Neuronal stem cell (in vitro differentiated cells): ENCODE data around the gene MN1.

Experiments used
- DNase-seq: peaks from one replicate; pipeline ENCODE4 v3.0.0-alpha.2; 2013; ENCODE audit warnings: low spot score
- H2AFZ ChIP-seq: one replicate; pipeline ENCODE4 v1.6.1; 2013; ENCODE audit warnings: mild to moderate bottlenecking, low read length, inconsistent platforms
- H2AK5ac ChIP-seq: 2 replicates; pipeline ENCODE4 v1.6.1; 2013; ENCODE audit warnings: low read depth, mild to moderate bottlenecking, inconsistent platforms, low read length, moderate library complexity, mixed read lengths
- H2BK120ac ChIP-seq: 2 replicates; pipeline ENCODE4 v1.6.1; 2013; ENCODE audit warnings: low read depth, mild to moderate bottlenecking, inconsistent platforms, low read length, moderate library complexity, mixed read lengths
- H2BK12ac ChIP-seq: one replicate; pipeline ENCODE4 v1.6.1; 2013; ENCODE audit warnings: low read length, inconsistent platforms
- H2BK15ac ChIP-seq: 2 replicates; pipeline ENCODE4 v1.6.1; 2013; ENCODE audit warnings: mild to moderate bottlenecking, low read length, inconsistent platforms, mixed read lengths
- H2BK5ac ChIP-seq: one replicate; pipeline ENCODE4 v1.6.1; 2013; ENCODE audit warnings: inconsistent platforms, mild to moderate bottlenecking, low read length, moderate library complexity
- H3K14ac ChIP-seq: one replicate; pipeline ENCODE4 v1.6.1; 2013; ENCODE audit warnings: low read length, inconsistent platforms
- H3K18ac ChIP-seq: 2 replicates; pipeline ENCODE4 v1.6.1; 2013; ENCODE audit warnings: low read length, inconsistent platforms
- H3K23ac ChIP-seq: 2 replicates; pipeline ENCODE4 v1.6.1; 2013; ENCODE audit warnings: low read depth, mild to moderate bottlenecking, mixed read lengths, low read length, inconsistent platforms; ENCODE audit not compliant: poor library complexity
- H3K27ac ChIP-seq: replicated peaks from 3 replicates; pipeline ENCODE4 v1.5.1; 2013; ENCODE audit warnings: low read length, inconsistent platforms
- H3K27me3 ChIP-seq, 3 experiments: 2 replicates each; pipeline ENCODE4 v1.6.1; 2013; ENCODE audit warnings: low read length in 3 of 3, mild to moderate bottlenecking in 2 of 3, inconsistent platforms in 1 of 3, low read depth in 1 of 3, mixed read lengths in 1 of 3, moderate library complexity in 1 of 3; ENCODE audit not compliant: control insufficient read depth in 3 of 3, insufficient read depth in 3 of 3
- H3K36me3 ChIP-seq, 2 donors: replicated peaks in 1 of 2; 2 replicates each; pipeline ENCODE4 v1.6.1; 2013; ENCODE audit warnings: low read length in 2 of 2; ENCODE audit not compliant: control insufficient read depth in 2 of 2, insufficient read depth in 2 of 2
- H3K4ac ChIP-seq: 2 replicates; pipeline ENCODE4 v1.6.1; 2013; ENCODE audit warnings: inconsistent platforms, mild to moderate bottlenecking, low read length, moderate library complexity
- H3K4me1 ChIP-seq, 2 donors: 1 replicate in 1 of 2; 2 replicates in 1 of 2; pipeline ENCODE4 v1.6.1; 2013; ENCODE audit warnings: low read length in 2 of 2, low read depth in 1 of 2; ENCODE audit not compliant: control insufficient read depth in 2 of 2, insufficient read depth in 1 of 2
- H3K4me2 ChIP-seq: one replicate; pipeline ENCODE4 v1.6.1; 2013; ENCODE audit warnings: mild to moderate bottlenecking, low read length, inconsistent platforms; ENCODE audit not compliant: insufficient read depth, poor library complexity, severe bottlenecking
- H3K4me3 ChIP-seq, 2 donors: 2 replicates each; pipeline ENCODE4 v1.5.1; 2013; ENCODE audit warnings: low read length in 2 of 2, mild to moderate bottlenecking in 2 of 2, inconsistent platforms in 1 of 2, moderate library complexity in 1 of 2
- H3K79me1 ChIP-seq: one replicate; pipeline ENCODE4 v1.6.1; 2013; ENCODE audit warnings: low read depth, mild to moderate bottlenecking, inconsistent platforms, low read length, moderate library complexity
- H3K9ac ChIP-seq: one replicate; pipeline ENCODE4 v1.6.1; 2013; ENCODE audit warnings: mild to moderate bottlenecking, low read depth, low read length, inconsistent platforms; ENCODE audit not compliant: poor library complexity
- H3K9me3 ChIP-seq, 2 donors: replicated peaks in 1 of 2; 2 replicates each; pipeline versions ENCODE3 to v1.6.1; 2013; ENCODE audit warnings: low read length in 2 of 2, mild to moderate bottlenecking in 2 of 2, inconsistent platforms in 1 of 2, low read depth in 1 of 2, mixed read lengths in 1 of 2, moderate library complexity in 1 of 2; ENCODE audit not compliant: control insufficient read depth in 2 of 2, insufficient read depth in 1 of 2
- H4K8ac ChIP-seq: one replicate; pipeline ENCODE4 v1.6.1; 2013; ENCODE audit warnings: low read depth, mild to moderate bottlenecking, inconsistent platforms, low read length, moderate library complexity
- H4K91ac ChIP-seq: one replicate; pipeline ENCODE4 v1.6.1; 2013; ENCODE audit warnings: low read length, low read depth, mild to moderate bottlenecking, inconsistent platforms; ENCODE audit not compliant: poor library complexity
- WGBS, 2 donors: extraction: QIAGEN DNeasy Blood & Tissue Kit; methylation state at CpG; one replicate each; pipeline ENCODE4 v1.1.7; 2013; ENCODE audit warnings: missing lambda C conversion rate in 2 of 2, mixed read lengths in 1 of 2; ENCODE audit not compliant: insufficient read length in 2 of 2, insufficient replicate concordance in 1 of 2; ENCODE audit errors: extremely low coverage in 2 of 2; 5-methylcytosine and 5-hydroxymethylcytosine counted together

MN1 gene

GRCh38 chr22:27801202-27801615 lies 347 bp downstream of the MN1 start:
- Histone ChIP-seq H2AFZ (peak overlapping the region; percentile 88), H2BK120ac (peak overlapping the region; percentile 99), H4K8ac (no peak overlapping the region), H2BK5ac (peak overlapping the region; percentile 97), H3K9ac (peak overlapping the region; percentile 98), H3K4ac (peak overlapping the region; percentile 94), H3K14ac (peak overlapping the region; percentile 72), H4K91ac (peak overlapping the region; percentile 99), H3K36me3 (peaks cover 6 to 40% of the 10 kb centered on the region in 2 donors), H3K4me1 (peaks cover 34 to 40% of the 10 kb centered on the region in 2 donors), H2BK15ac (peak overlapping the region; percentile 60), H3K27me3 (no peaks in the 10 kb centered on the region), H3K79me1 (peaks cover 25% of the 10 kb centered on the region), H3K4me3 (peak overlapping the region; percentile 92 to 95), H3K4me2 (peak overlapping the region; percentile 95), H3K23ac (peak overlapping the region; percentile 96), H3K18ac (peak overlapping the region; percentile 100), H3K27ac (peak overlapping the region; percentile 85), H2AK5ac (peak overlapping the region; percentile 100), H3K9me3 (no peaks in the 10 kb centered on the region), H2BK12ac (peak overlapping the region; percentile 87)
- peak; percentile 57 for DNase-seq
- no CpG with 5 or more reads among the region's 58 CpGs for WGBS, 2 donors

DNA sequence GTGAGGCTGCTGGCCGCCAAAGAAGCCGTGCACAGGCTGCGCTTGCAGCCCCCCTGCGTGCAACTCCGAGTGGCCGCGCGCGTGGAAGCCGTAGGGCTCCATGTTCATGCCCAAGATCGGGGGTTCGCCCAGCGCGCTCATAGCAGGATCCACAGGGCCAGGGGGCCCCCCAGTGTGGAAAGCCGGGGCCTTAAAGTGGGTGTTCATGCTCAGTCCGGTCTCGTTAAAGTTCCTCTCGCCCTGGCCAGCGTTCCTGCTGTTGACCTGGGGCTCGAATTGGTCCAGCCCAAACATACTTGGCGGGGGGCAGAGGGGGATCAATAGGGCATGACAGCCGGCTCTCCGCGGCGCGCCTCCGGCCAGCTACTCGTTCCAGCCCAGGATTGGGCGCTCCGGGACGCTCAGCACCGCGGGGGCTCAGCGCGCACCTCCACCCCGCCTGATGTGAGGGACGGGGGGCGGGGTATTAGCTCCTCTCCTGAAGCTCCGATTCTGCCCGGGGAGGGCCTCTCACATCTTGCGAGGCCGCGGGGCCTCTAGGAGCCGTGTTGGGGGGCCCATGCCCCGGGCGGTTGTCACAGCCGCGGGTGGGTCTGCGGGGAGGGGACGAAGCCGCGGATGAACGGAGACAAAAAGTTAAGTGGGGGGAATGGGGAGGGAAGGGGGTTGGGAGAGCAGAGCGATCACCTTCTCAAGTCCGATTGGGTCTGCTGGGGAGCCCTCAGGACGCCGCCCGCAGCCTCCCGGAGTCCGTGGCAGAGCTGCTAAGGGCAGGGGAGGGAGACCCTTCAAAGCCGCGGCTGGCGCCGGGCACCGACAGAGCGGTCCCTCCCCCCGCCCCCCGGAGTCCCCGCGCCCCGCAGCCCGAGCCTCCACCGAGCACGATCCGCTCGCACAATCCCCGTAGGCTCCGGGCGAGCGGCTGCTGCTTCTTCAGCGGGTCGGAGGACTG lies 1.0 kb downstream of the MN1 start:
- peak; percentile 59 for DNase-seq
- Histone ChIP-seq H3K14ac (peak overlapping the region; percentile 90), H2BK15ac (peak overlapping the region; percentile 60), H3K79me1 (peaks cover 23% of the 10 kb centered on the region), H2BK120ac (peak overlapping the region; percentile 99), H3K9ac (peak overlapping the region; percentile 98), H3K4me2 (peak overlapping the region; percentile 95), H2BK12ac (peak overlapping the region; percentile 87), H4K91ac (no peak overlapping the region), H2AK5ac (peak overlapping the region; percentile 100), H3K18ac (peak overlapping the region; percentile 100), H3K4ac (peak overlapping the region; percentile 94), H4K8ac (no peak overlapping the region), H3K9me3 (no peaks in the 10 kb centered on the region), H3K36me3 (peaks cover 6 to 47% of the 10 kb centered on the region in 2 donors), H3K27ac (peak overlapping the region; percentile 85), H2AFZ (no peak overlapping the region), H2BK5ac (peak overlapping the region; percentile 97), H3K23ac (peak overlapping the region; percentile 96), H3K4me1 (peaks cover 34 to 44% of the 10 kb centered on the region in 2 donors), H3K4me3 (peak overlapping the region; percentile 92 to 95), H3K27me3 (no peaks in the 10 kb centered on the region)
- WGBS, 2 donors = no CpG with 5 or more reads among the region's 82 CpGs

- peak overlapping the region; percentile 100 for H3K18ac ChIP-seq
- H3K27ac ChIP-seq = no peak overlapping the region
- H2BK120ac ChIP-seq = peak overlapping the region; percentile 99
Measured at GRCh38 chr22:27799827-27800249, 1.7 kb downstream of the MN1 start.

More at GRCh38 chr22:27799827-27800249, 1.7 kb downstream of the MN1 start:
- Histone ChIP-seq H2AK5ac (peak overlapping the region; percentile 100), H3K14ac (peak overlapping the region; percentile 90), H3K4me3 (peak overlapping the region; percentile 92 to 95), H2AFZ (no peak overlapping the region), H3K27me3 (no peaks in the 10 kb centered on the region), H4K91ac (peak overlapping the region; percentile 30), H2BK15ac (peak overlapping the region; percentile 60), H3K79me1 (peaks cover 22% of the 10 kb centered on the region), H3K4me2 (peak overlapping the region; percentile 95), H2BK12ac (peak overlapping the region; percentile 82), H3K9ac (peak overlapping the region; percentile 89), H3K4me1 (peaks cover 34 to 41% of the 10 kb centered on the region in 2 donors), H4K8ac (no peak overlapping the region), H3K9me3 (no peaks in the 10 kb centered on the region), H3K23ac (peak overlapping the region; percentile 93), H3K4ac (peak overlapping the region; percentile 27), H3K36me3 (peaks cover 6 to 54% of the 10 kb centered on the region in 2 donors), H2BK5ac (peak overlapping the region; percentile 97)
- WGBS, 2 donors = no CpG with 5 or more reads among the region's 40 CpGs
- no peak for DNase-seq
